ENCODE results near the gene VTN.

The VTN gene

GRCh38 chr17:28369684-28370034, 448 bp downstream of the VTN start:
- no peak overlapping the region for H3K4me3 ChIP-seq (ENCODE audit: low read length)
- TF ChIP-seq CTCF (conservative IDR thresholded peaks at IDR 0.05; ENCODE audit: low read depth, low read length) = no peak

GRCh38 chr17:28368915-28369683, 1.0 kb downstream of the VTN start:
- no peak for TF ChIP-seq CTCF (conservative IDR thresholded peaks at IDR 0.05; ENCODE audit: low read depth, low read length)
- no peak overlapping the region for H3K4me3 ChIP-seq (ENCODE audit: low read length)
- no peak for DNase-seq (ENCODE audit: low read depth)

More at GRCh38 chr17:28369684-28370034, 448 bp downstream of the VTN start:
- DNase-seq (ENCODE audit: low read depth) = no peak

GRCh38 chr17:28368306-28368831, 1.7 kb downstream of the VTN start:
- H3K4me3 ChIP-seq (ENCODE audit: low read length) = no peak overlapping the region
- DNase-seq (ENCODE audit: low read depth) = no peak
- TF ChIP-seq CTCF (conservative IDR thresholded peaks at IDR 0.05; ENCODE audit: low read depth, low read length) = no peak

GRCh38 chr17:28367641-28368305, 2.3 kb downstream of the VTN start:
- H3K4me3 ChIP-seq (ENCODE audit: low read length) = no peak overlapping the region
- no peak for DNase-seq (ENCODE audit: low read depth)
- TF ChIP-seq CTCF (conservative IDR thresholded peaks at IDR 0.05; ENCODE audit: low read depth, low read length) = no peak

GRCh38 chr17:28366605-28367004, 3.5 kb downstream of the VTN start:
- peak; percentile 24 for TF ChIP-seq CTCF (conservative IDR thresholded peaks at IDR 0.05; ENCODE audit: low read depth, low read length)
- H3K4me3 ChIP-seq (ENCODE audit: low read length) = no peak overlapping the region
- no peak for DNase-seq (ENCODE audit: low read depth)

GRCh38 chr17:28365487-28365886, 4.6 kb downstream of the VTN start:
- no peak overlapping the region for H3K4me3 ChIP-seq (ENCODE audit: low read length)
- DNase-seq (ENCODE audit: low read depth) = no peak
- TF ChIP-seq CTCF (conservative IDR thresholded peaks at IDR 0.05; ENCODE audit: low read depth, low read length) = no peak
